ENCODE results near the gene RIC1. TPM values are rescaled to one million over a fixed set of nuclear protein-coding genes. Genes with fewer than 3 reads are reported as not detected.

Gene RIC1
- total and polyA plus RNA-seq, 9 of the 15 experiments (the other 6 are each of a cell fraction or from before 2014, with no cell fraction given), result 3.2 to 25.8 (median 15.0) TPM

DNA sequence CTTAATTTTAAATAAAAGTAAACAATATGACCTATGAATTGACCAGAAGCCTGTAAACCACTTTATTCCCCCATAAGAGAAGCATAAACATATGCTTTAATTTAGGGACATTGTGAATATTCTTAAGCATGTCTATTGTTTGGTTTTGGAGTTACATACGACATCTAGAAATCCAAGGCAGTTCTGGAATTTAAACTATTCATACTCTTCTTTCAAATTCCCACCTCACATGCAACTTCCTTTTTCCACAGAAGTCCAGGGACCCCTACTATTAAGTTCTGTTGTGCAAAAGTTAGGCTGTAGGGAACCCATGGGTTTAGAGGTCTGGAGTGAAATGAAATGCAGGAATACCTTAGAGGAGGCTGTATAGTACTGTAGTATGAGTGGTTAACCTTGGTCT lies 2.1 kb downstream of the RIC1 start:
- ChIA-PET POLR2A (no interaction called here), CTCF (ENCODE audit: low intra/inter-chr PET ratio) (no interaction called here)
- H3K4me1 ChIP-seq (replicated peaks in 1 of 2; ENCODE audit: control insufficient read depth in 2 of 2, insufficient read depth in 2 of 2, low read length in 2 of 2), result peaks cover 0 to 12% of the 10 kb centered on the region in 2 experiments; a peak in 3 of 5 replicates
- H3K9me3 ChIP-seq (replicated peaks; ENCODE audit: control insufficient read depth, insufficient read depth, low read depth, low read length), result peaks cover 8% of the 10 kb centered on the region
- H3K36me3 ChIP-seq (ENCODE audit: control insufficient read depth, insufficient read depth, low read length), result peaks cover 4% of the 10 kb centered on the region; the same call in 1 of the 3 replicates
- intact Hi-C loops (cut with micrococcal nuclease) (loop anchor here (5.0 kb wide), 2 partner anchors 66 to 141 kb away; no protein-coding TSS in a partner anchor), in situ Hi-C loops (cut with MboI) (no loop called here)
- H3K9me1 ChIP-seq (ENCODE audit: control insufficient read depth, insufficient read depth, low read length), result no peaks in the 10 kb centered on the region
- peak overlapping the region; percentile 95 for H3K4me3 ChIP-seq
- H2AFZ ChIP-seq (ENCODE audit: low read depth, low read length), result no peak overlapping the region
- H3K9ac ChIP-seq (ENCODE audit: insufficient read depth in 1 of 2, low read depth in 2 of 2, low read length in 2 of 2), result peak overlapping the region in 1 of 2 experiments; percentile 87; a peak in 2 of 4 replicates
- DNase-seq (ENCODE audit: extremely low read depth in 1 of 4, low spot score in 3 of 4), result no peak
- no peak for FAIRE-seq
- 8% methylated on average over 1 of the region's 1 CpG for WGBS (ENCODE audit: insufficient coverage, low coverage, missing lambda C conversion rate)
- H3K27me3 ChIP-seq (ENCODE audit: control insufficient read depth in 2 of 2, insufficient read depth in 2 of 2, low read length in 2 of 2), result no peaks in the 10 kb centered on the region
- BruUV-seq (replicated peaks), result no TSS peak
- ATAC-seq, result no peak
- H3K27ac ChIP-seq (ENCODE audit: extremely low read depth, low read depth, low read length), result peak overlapping the region; percentile 41; the same call in 1 of the 3 replicates
- peak overlapping the region; percentile 65 for H3K4me2 ChIP-seq (ENCODE audit: insufficient read depth, low read length)
- H3K79me2 ChIP-seq (ENCODE audit: control insufficient read depth, insufficient read depth, low read length), result peaks cover 87% of the 10 kb centered on the region
- H4K20me1 ChIP-seq (replicated peaks; ENCODE audit: control insufficient read depth, insufficient read depth, low read length), result no peaks in the 10 kb centered on the region
- TF ChIP-seq, protein P1, sequence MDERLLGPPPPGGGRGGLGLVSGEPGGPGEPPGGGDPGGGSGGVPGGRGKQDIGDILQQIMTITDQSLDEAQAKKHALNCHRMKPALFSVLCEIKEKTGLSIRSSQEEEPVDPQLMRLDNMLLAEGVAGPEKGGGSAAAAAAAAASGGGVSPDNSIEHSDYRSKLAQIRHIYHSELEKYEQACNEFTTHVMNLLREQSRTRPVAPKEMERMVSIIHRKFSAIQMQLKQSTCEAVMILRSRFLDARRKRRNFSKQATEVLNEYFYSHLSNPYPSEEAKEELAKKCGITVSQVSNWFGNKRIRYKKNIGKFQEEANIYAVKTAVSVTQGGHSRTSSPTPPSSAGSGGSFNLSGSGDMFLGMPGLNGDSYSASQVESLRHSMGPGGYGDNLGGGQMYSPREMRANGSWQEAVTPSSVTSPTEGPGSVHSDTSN (CRISPR knock-in tag; IDR thresholded peaks at IDR 0.05; ENCODE audit: low read depth), result no peak
- TF ChIP-seq, protein P1 (tag; conservative IDR thresholded peaks at IDR 0.05; ENCODE audit: low read depth), result no peak
- TF ChIP-seq THRB (CRISPR knock-in tag; conservative IDR thresholded peaks at IDR 0.05), result no peak
- no peak for TF ChIP-seq HES1 (IDR thresholded peaks at IDR 0.05; ENCODE audit: low read depth)
- TF ChIP-seq, protein P2, sequence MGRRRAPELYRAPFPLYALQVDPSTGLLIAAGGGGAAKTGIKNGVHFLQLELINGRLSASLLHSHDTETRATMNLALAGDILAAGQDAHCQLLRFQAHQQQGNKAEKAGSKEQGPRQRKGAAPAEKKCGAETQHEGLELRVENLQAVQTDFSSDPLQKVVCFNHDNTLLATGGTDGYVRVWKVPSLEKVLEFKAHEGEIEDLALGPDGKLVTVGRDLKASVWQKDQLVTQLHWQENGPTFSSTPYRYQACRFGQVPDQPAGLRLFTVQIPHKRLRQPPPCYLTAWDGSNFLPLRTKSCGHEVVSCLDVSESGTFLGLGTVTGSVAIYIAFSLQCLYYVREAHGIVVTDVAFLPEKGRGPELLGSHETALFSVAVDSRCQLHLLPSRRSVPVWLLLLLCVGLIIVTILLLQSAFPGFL (CRISPR knock-in tag; IDR thresholded peaks at IDR 0.05), result no peak
- no peak for TF ChIP-seq PML (IDR thresholded peaks at IDR 0.05; ENCODE audit: low read length)
- no peak for TF ChIP-seq ZNF655 (CRISPR knock-in tag; IDR thresholded peaks at IDR 0.05)
- TF ChIP-seq PHF21A (IDR thresholded peaks at IDR 0.05; ENCODE audit: borderline replicate concordance, low read depth), result no peak
- TF ChIP-seq ZNF449 (CRISPR knock-in tag; IDR thresholded peaks at IDR 0.05), result no peak
- no peak for TF ChIP-seq NBN (IDR thresholded peaks at IDR 0.05; ENCODE audit: low read depth)
